Muscle of leg (tissue), 11 donors: ENCODE data around the gene PRSS8. TPM values are rescaled to one million over a fixed set of nuclear protein-coding genes. Genes with fewer than 3 reads are reported as not detected.

Experiments used
- DNase-seq: peaks from one replicate; pipeline ENCODE4 v3.0.0; 2013
- H3K27ac ChIP-seq: one replicate; pipeline ENCODE4 v1.5.1; 2013; ENCODE audit warnings: mild to moderate bottlenecking, low read length, control low read depth
- H3K27me3 ChIP-seq: one replicate; pipeline ENCODE4 v1.6.1; 2013; ENCODE audit warnings: low read length; ENCODE audit not compliant: control insufficient read depth, insufficient read depth
- H3K36me3 ChIP-seq: one replicate; pipeline ENCODE4 v1.6.1; 2013; ENCODE audit warnings: low read length; ENCODE audit not compliant: control insufficient read depth, insufficient read depth
- H3K4me1 ChIP-seq: one replicate; pipeline ENCODE4 v1.6.1; 2013; ENCODE audit warnings: low read length; ENCODE audit not compliant: control insufficient read depth, insufficient read depth
- H3K4me3 ChIP-seq: one replicate; pipeline ENCODE4 v1.5.1; 2013; ENCODE audit warnings: low read length, control low read depth
- H3K9me3 ChIP-seq: replicated peaks from 2 replicates; pipeline ENCODE4 v1.6.1; 2013; ENCODE audit warnings: low read depth, low read length; ENCODE audit not compliant: control insufficient read depth
- WGBS: methylation state at CpG from one replicate; pipeline ENCODE4 v1.1.5; 2013; ENCODE audit warnings: missing lambda C conversion rate; ENCODE audit not compliant: insufficient coverage; 5-methylcytosine and 5-hydroxymethylcytosine counted together
- polyA plus RNA-seq, 8 donors: library from polyadenylated mRNA; unstranded; fragments of 120-200 nt; gene quantifications; one replicate each; pipeline versions ENCODE4 v1.2.1 to v1.2.3, GENCODE V29; 2013; ENCODE audit warnings: inconsistent platforms in 1 of 8, low replicate concordance in 1 of 8; ENCODE audit not compliant: insufficient read length in 8 of 8, insufficient read depth in 1 of 8
- total RNA-seq: library from RNA; stranded (reverse); fragments of 120-200 nt; gene quantifications from one replicate; pipeline ENCODE4 v1.2.4, GENCODE V29; 2013

The PRSS8 gene
- total and polyA plus RNA-seq, 9 donors = 0.14 to 13.1 (median 0.47) TPM; not detected in 2

GRCh38 chr16:31136287-31136662, 748 bp upstream of the PRSS8 start:
- DNase-seq = no peak
- Histone ChIP-seq H3K9me3 (no peaks in the 10 kb centered on the region), H3K4me3 (no peak overlapping the region), H3K27ac (no peak overlapping the region), H3K36me3 (peaks cover 18% of the 10 kb centered on the region), H3K27me3 (peaks cover 2% of the 10 kb centered on the region), H3K4me1 (peaks cover 31% of the 10 kb centered on the region)
- no CpG with 5 or more reads among the region's 6 CpGs for WGBS

- H3K27me3 ChIP-seq = peaks cover 2% of the 10 kb centered on the region
- H3K9me3 ChIP-seq = no peaks in the 10 kb centered on the region
- H3K4me3 ChIP-seq = no peak overlapping the region
- peaks cover 32% of the 10 kb centered on the region for H3K36me3 ChIP-seq
- peaks cover 23% of the 10 kb centered on the region for H3K4me1 ChIP-seq
- no peak overlapping the region for H3K27ac ChIP-seq
- 20% methylated on average over 1 of the region's 18 CpGs for WGBS
- DNase-seq = peak; percentile 30
Observed at GRCh38 chr16:31134625-31135534, 647 bp downstream of the PRSS8 start.

- WGBS = 43% methylated on average over 3 of the region's 5 CpGs
Observed at GRCh38 chr16:31134091-31134571, 1.4 kb downstream of the PRSS8 start.

GRCh38 chr16:31133046-31133501, 2.5 kb downstream of the PRSS8 start:
- Histone ChIP-seq H3K27me3 (peaks cover 2% of the 10 kb centered on the region), H3K4me1 (peaks cover 16% of the 10 kb centered on the region)
- WGBS = no CpG with 5 or more reads among the region's 6 CpGs

More at GRCh38 chr16:31134091-31134571, 1.4 kb downstream of the PRSS8 start:
- peak; percentile 27 for DNase-seq
- peaks cover 39% of the 10 kb centered on the region for H3K36me3 ChIP-seq
- peaks cover 23% of the 10 kb centered on the region for H3K4me1 ChIP-seq
- H3K9me3 ChIP-seq = no peaks in the 10 kb centered on the region
- no peak overlapping the region for H3K4me3 ChIP-seq
- H3K27me3 ChIP-seq = peaks cover 2% of the 10 kb centered on the region
- no peak overlapping the region for H3K27ac ChIP-seq

GRCh38 chr16:31132303-31132979, 3.1 kb downstream of the PRSS8 start:
- peaks cover 2% of the 10 kb centered on the region for H3K27me3 ChIP-seq
- H3K4me3 ChIP-seq = no peak overlapping the region
- H3K27ac ChIP-seq = no peak overlapping the region
- H3K36me3 ChIP-seq = peaks cover 55% of the 10 kb centered on the region
- H3K4me1 ChIP-seq = peaks cover 16% of the 10 kb centered on the region
- no peaks in the 10 kb centered on the region for H3K9me3 ChIP-seq
- DNase-seq = peak; percentile 6
- WGBS = 77% methylated on average over 15 of the region's 20 CpGs

More at GRCh38 chr16:31133046-31133501, 2.5 kb downstream of the PRSS8 start:
- peak; percentile 6 for DNase-seq
- no peak overlapping the region for H3K27ac ChIP-seq
- no peak overlapping the region for H3K4me3 ChIP-seq
- no peaks in the 10 kb centered on the region for H3K9me3 ChIP-seq
- peaks cover 48% of the 10 kb centered on the region for H3K36me3 ChIP-seq

- H3K4me3 ChIP-seq = no peak overlapping the region
- DNase-seq = no peak
- peaks cover 16% of the 10 kb centered on the region for H3K4me1 ChIP-seq
- no peaks in the 10 kb centered on the region for H3K9me3 ChIP-seq
- H3K27me3 ChIP-seq = peaks cover 2% of the 10 kb centered on the region
- H3K27ac ChIP-seq = no peak overlapping the region
- peaks cover 61% of the 10 kb centered on the region for H3K36me3 ChIP-seq
- 74% methylated on average over 4 of the region's 5 CpGs for WGBS
Observed at GRCh38 chr16:31131841-31132271, 3.7 kb downstream of the PRSS8 start.

- WGBS = 77% methylated on average over 9 of the region's 11 CpGs
- Histone ChIP-seq H3K4me1 (peaks cover 16% of the 10 kb centered on the region), H3K27ac (no peak overlapping the region), H3K9me3 (no peaks in the 10 kb centered on the region), H3K36me3 (peaks cover 63% of the 10 kb centered on the region), H3K4me3 (no peak overlapping the region), H3K27me3 (peaks cover 2% of the 10 kb centered on the region)
- no peak for DNase-seq
Observed at GRCh38 chr16:31131416-31131815, 4.1 kb downstream of the PRSS8 start.

- Histone ChIP-seq H3K9me3 (no peaks in the 10 kb centered on the region), H3K4me3 (no peak overlapping the region), H3K4me1 (peaks cover 16% of the 10 kb centered on the region), H3K27ac (no peak overlapping the region), H3K27me3 (peaks cover 2% of the 10 kb centered on the region), H3K36me3 (peaks cover 68% of the 10 kb centered on the region)
- peak; percentile 4 for DNase-seq
- 20% methylated on average over 1 of the region's 6 CpGs for WGBS
Observed at GRCh38 chr16:31130899-31131298, 4.6 kb downstream of the PRSS8 start.

- H3K4me3 ChIP-seq = no peak overlapping the region
- H3K27ac ChIP-seq = no peak overlapping the region
- no peaks in the 10 kb centered on the region for H3K9me3 ChIP-seq
- DNase-seq = peak; percentile 9
- H3K4me1 ChIP-seq = peaks cover 14% of the 10 kb centered on the region
- H3K36me3 ChIP-seq = peaks cover 73% of the 10 kb centered on the region
- WGBS = 85% methylated on average over 9 of the region's 10 CpGs
- H3K27me3 ChIP-seq = peaks cover 2% of the 10 kb centered on the region
Observed at GRCh38 chr16:31130336-31130891, 5.1 kb downstream of the PRSS8 start.
